Effector memory CD4-positive, alpha-beta T cell (primary cell): ENCODE measurements around the gene ATP12A.

ENCODE experiments used
- DNase-seq, 3 donors: peaks; one replicate each; pipeline ENCODE4 v3.0.0-alpha.2; 2020
- H3K27ac ChIP-seq: 2 replicates; pipeline ENCODE4 v1.7.0; 2013; ENCODE audit warnings: mild to moderate bottlenecking, low read length, moderate library complexity; ENCODE audit not compliant: insufficient read depth, poor library complexity, severe bottlenecking
- H3K27me3 ChIP-seq: replicated peaks from 2 replicates; pipeline ENCODE4 v1.7.0; 2013; ENCODE audit warnings: mild to moderate bottlenecking, low read length; ENCODE audit not compliant: insufficient read depth, control insufficient read depth, poor library complexity, severe bottlenecking
- H3K36me3 ChIP-seq: 2 replicates; pipeline ENCODE4 v1.7.0; 2013; ENCODE audit warnings: mild to moderate bottlenecking, low read length, moderate library complexity; ENCODE audit not compliant: control insufficient read depth, insufficient read depth
- H3K4me1 ChIP-seq: 2 replicates; pipeline ENCODE4 v1.7.0; 2013; ENCODE audit warnings: low read length, mild to moderate bottlenecking; ENCODE audit not compliant: control insufficient read depth, insufficient read depth, poor library complexity, severe bottlenecking
- H3K4me3 ChIP-seq: 2 replicates; pipeline ENCODE4 v1.7.0; 2013; ENCODE audit warnings: low read length, low read depth, mild to moderate bottlenecking; ENCODE audit not compliant: insufficient read depth, poor library complexity, severe bottlenecking
- H3K9me3 ChIP-seq: 2 replicates; pipeline ENCODE4 v1.7.0; 2013; ENCODE audit warnings: mild to moderate bottlenecking, low read length, moderate library complexity; ENCODE audit not compliant: control insufficient read depth

ATP12A gene

DNA sequence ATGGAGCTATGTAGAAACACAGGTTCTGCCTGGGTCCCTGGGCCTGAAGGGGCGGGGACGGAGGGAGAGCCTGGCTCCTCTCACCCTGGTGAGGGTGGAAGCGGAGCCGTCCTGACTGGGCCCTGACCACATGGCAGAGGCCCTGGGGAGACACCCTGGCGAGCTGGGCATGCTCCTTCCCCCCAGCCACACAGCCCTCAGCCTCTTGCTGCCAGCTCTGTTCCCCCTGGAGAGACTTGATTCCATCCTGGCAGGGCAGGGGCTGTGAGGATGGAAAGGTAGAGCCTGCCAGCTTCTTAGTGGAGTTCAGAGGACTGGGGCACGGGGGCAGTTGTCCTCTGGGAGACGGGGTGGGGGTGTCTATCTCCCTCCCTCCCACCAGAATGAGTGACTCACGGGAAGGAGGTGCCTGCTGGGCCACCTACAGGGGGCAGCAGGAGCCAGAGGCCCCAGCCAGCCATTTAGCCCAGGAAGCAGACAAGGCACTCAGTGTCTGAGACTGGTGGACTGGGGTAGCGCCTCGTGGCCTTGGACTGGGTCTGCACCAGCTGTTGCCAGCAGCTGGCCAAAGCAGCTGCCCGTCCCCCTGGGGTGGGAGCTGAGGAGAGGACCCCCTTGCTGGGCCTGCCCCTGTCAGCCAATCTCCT is 60.9 kb downstream of the ATP12A start:
- Histone ChIP-seq H3K27me3 (no peaks in the 10 kb centered on the region), H3K27ac (no peak overlapping the region), H3K4me1 (no peaks in the 10 kb centered on the region), H3K9me3 (no peaks in the 10 kb centered on the region), H3K4me3 (no peak overlapping the region), H3K36me3 (no peaks in the 10 kb centered on the region)
- no peak for DNase-seq

DNA sequence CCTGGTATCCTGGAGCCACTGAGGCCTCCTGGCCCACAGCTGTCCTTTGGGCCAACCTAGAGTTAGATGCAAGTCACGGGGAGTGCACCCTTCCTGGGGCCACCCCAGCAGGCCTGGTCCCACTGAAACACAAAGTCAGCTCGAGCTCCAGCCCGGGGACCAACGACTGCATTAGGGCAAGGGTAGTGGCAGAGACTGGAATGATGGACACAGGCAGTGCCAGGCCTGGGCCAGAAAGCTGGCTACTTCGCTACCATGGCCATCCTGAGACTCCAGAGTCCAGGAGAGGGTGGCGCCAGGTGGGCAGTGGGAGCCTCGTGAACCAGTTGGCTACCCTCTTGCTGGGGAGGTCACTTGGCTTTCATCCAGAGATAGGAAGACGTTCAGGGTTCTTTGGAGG is 61.6 kb downstream of the ATP12A start:
- no peaks in the 10 kb centered on the region for H3K9me3 ChIP-seq
- H3K27ac ChIP-seq, result no peak overlapping the region
- no peak for DNase-seq
- no peak overlapping the region for H3K4me3 ChIP-seq
- H3K4me1 ChIP-seq, result no peaks in the 10 kb centered on the region
- peaks cover 3% of the 10 kb centered on the region for H3K27me3 ChIP-seq
- H3K36me3 ChIP-seq, result no peaks in the 10 kb centered on the region

DNA sequence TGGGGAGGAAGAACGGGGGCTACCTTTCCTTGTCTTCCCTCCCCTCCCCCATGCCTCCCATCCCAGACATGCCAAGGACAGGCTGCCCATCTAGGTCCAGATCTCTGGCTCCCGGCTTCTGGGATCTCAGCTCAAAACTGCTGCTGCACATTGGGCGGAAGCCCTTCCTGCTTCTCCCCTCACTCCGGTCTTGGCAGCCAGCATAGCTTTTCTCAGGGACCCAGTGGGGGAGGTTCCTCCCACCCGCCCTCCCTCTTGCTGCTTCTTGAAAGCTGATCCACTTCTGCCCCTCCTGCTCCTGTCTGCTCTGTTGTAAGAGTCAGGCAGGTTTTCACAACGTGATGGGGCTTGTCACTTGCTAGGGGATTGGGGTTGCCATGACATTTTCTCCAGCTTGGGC is 62.1 kb downstream of the ATP12A start:
- no peaks in the 10 kb centered on the region for H3K9me3 ChIP-seq
- peaks cover 3% of the 10 kb centered on the region for H3K27me3 ChIP-seq
- H3K27ac ChIP-seq, result no peak overlapping the region
- peaks cover 4% of the 10 kb centered on the region for H3K4me1 ChIP-seq
- H3K4me3 ChIP-seq, result no peak overlapping the region
- no peaks in the 10 kb centered on the region for H3K36me3 ChIP-seq
- DNase-seq, result no peak

DNA sequence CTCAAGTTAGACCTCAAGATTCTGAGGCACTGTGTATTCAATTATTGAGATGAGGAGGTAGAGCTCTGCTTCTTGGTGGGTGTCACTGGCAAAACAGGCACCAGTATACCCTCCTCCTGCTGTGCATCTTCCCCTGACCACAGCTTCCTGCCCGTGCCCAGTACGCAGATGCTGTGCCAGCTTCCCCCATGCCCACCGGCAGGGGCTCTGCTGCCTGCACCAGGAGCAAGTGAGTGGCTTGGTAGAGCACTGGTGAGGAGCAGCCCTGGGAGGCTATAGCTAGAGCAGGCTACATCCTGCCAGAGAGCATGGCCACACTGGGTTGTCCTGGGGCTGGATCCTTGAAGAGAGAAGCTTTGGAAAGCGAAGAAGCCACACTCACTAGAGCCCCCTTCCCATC is 62.8 kb downstream of the ATP12A start:
- Histone ChIP-seq H3K36me3 (no peaks in the 10 kb centered on the region), H3K27ac (no peak overlapping the region), H3K4me1 (peaks cover 4% of the 10 kb centered on the region), H3K4me3 (no peak overlapping the region), H3K9me3 (no peaks in the 10 kb centered on the region), H3K27me3 (peaks cover 3% of the 10 kb centered on the region)
- DNase-seq, result no peak

DNA sequence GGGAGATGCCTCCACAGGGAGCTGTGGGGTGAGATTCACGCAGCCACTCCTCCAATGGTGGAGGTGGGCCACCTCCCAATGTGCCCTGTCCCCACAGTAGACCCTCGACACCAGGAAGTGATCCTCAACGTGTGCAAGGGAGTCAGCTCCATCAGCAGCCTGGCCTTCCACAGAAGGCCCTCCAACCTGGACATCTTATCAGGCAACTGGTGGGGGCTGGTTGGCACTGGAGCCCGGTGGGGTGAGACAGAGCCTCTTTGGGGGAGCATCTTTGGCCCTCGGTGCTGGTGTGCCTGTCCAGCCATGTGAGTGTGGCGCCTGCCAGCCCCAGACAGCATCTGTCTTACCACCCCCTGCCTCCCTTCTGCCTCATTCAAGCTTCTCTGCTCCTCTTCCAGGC is 64.0 kb downstream of the ATP12A start:
- H3K4me1 ChIP-seq, result peaks cover 4% of the 10 kb centered on the region
- no peak overlapping the region for H3K27ac ChIP-seq
- H3K27me3 ChIP-seq, result peaks cover 3% of the 10 kb centered on the region
- H3K4me3 ChIP-seq, result no peak overlapping the region
- DNase-seq, result no peak
- no peaks in the 10 kb centered on the region for H3K36me3 ChIP-seq
- H3K9me3 ChIP-seq, result no peaks in the 10 kb centered on the region

DNA sequence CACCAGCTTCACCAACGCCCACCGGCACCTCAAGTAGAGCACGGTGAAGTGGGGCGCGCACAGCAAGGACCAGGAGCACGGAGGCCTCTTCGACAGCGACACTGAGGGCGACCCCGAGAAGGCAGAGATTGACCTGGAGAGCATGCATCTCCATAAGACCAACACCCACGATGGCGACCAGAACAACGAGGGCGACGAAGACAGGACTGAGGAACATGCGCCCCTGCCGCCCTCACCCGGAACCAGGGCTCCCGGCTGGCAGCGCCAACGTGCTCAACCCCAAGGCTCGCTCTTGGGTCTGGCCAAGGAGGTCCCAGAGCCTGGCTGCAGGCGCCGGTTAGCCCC is 65.3 kb downstream of the ATP12A start:
- no peak overlapping the region for H3K4me3 ChIP-seq

DNA sequence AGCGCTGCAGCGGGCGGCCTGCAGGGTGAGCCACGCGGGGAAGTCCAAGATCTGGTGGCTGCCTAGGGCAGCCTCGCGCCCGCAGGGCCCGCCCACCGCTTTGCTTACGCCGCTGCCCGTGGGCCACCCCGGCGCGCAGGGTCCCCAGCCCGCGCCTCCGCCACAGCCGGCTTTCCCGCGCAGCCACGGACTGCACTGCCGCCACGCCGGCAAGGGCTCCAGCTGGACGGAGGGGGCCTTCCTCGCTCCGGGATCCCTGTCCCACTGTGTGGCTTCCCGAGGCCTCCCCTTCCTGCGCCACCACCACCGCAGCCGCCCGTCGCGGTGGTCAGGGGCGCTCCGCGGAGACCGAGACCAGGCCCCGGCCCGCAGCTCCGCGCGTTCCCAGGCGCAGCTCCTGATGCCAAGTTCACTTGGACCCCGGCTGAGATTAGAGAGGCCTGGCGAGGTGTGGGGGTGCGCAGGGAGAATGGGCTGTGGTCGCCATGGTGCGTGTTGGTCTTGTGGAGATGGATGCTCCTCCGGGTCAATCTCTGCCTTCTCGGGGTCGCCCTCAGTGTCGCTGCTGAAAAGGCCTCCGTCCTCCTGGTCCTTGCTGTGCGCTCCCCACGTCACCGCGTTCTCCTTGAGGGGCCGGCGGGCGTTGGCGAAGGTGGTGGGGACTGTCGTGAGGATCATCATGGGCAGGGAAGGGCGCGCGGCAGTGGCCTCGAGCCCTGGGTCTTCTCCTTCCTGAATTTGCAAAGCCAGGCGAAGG is 65.8 kb downstream of the ATP12A start:
- peaks cover 3% of the 10 kb centered on the region for H3K27me3 ChIP-seq
- no peak for DNase-seq

More for the DNA sequence above, 65.3 kb downstream of the ATP12A start:
- H3K27me3 ChIP-seq, result peaks cover 3% of the 10 kb centered on the region
- H3K27ac ChIP-seq, result no peak overlapping the region
- H3K9me3 ChIP-seq, result no peaks in the 10 kb centered on the region
- H3K4me1 ChIP-seq, result peaks cover 4% of the 10 kb centered on the region
- no peak for DNase-seq
- H3K36me3 ChIP-seq, result no peaks in the 10 kb centered on the region

DNA sequence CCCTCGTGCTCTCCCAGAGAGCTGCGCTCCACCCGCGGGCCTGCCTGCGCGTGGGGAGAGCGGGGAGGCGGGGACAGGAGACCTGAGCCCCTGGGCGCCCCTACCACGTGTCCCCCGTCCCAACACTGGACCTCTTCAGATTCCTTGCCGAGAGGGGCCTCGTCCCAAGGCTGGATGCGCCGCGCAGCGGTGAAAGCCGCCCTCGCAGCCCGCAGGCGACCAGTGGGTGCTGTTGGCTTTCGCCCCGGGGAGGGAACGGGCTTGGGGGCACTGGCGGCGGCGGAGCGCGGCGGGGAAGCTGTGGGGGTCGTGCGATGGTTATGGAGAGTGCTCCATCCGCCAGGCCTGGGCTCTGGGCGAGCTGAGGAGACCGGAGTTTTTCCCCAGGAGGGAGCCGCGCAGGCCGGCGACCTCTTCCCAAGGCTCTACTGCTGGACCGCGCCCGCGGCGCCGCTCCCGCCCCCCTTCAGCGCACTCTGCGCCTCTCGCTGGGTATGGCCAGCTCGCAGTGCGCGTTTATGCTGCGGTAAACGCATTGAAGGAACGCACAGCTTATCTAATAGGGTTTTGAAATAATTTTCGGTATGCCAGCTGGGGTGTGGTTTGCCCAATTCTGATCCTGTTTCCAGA is 66.5 kb downstream of the ATP12A start:
- H3K9me3 ChIP-seq, result no peaks in the 10 kb centered on the region
- no peak for DNase-seq
- H3K27ac ChIP-seq, result no peak overlapping the region
- peaks cover 4% of the 10 kb centered on the region for H3K4me1 ChIP-seq
- peaks cover 3% of the 10 kb centered on the region for H3K27me3 ChIP-seq
- H3K36me3 ChIP-seq, result no peaks in the 10 kb centered on the region
- H3K4me3 ChIP-seq, result no peak overlapping the region

More for the DNA sequence above, 65.8 kb downstream of the ATP12A start:
- Histone ChIP-seq H3K27ac (no peak overlapping the region), H3K36me3 (no peaks in the 10 kb centered on the region), H3K9me3 (no peaks in the 10 kb centered on the region), H3K4me1 (peaks cover 4% of the 10 kb centered on the region), H3K4me3 (no peak overlapping the region)

DNA sequence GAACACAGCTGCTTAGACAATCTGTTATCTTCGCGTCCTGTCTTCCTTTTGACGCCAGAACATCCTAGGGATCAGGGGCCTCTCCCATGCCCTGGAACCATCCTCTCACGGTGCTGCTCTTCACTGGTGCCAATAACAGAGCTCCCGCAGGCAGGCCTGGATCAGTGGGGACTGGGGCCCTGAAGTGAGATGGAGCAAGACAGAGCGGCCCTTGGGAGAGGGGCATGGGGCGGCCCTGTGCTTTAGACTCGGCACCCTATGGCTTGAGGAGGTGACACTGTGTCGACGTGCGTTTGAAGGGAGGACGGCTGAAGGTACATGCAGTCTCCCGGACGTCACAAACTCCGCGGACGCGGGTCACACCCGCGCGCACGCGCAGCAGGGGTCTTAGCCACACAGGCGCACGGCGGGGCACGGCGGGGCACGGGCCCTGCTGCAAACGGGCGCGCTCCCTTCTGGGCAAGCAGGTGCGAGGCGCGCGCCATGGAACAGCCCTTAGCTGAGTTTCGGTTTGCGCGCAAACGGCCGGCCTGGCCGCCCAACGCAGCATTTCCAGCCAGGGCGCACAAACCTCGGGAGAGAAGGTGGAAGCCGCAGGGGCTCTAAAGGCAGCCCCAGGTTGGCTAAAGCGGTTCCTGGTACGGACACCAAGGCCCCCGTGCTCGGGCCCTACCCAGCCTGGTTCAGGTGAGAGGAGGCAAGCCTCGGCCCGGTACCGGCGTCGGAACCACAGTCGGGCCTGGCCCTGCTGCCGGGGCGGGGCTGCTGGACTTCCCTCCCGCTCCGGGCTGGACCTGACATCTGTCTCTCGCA is 67.2 kb downstream of the ATP12A start:
- H3K27me3 ChIP-seq, result peaks cover 3% of the 10 kb centered on the region
- DNase-seq, result no peak
- H3K9me3 ChIP-seq, result no peaks in the 10 kb centered on the region
- H3K4me1 ChIP-seq, result peaks cover 4% of the 10 kb centered on the region
- no peak overlapping the region for H3K27ac ChIP-seq
- H3K4me3 ChIP-seq, result no peak overlapping the region
- H3K36me3 ChIP-seq, result no peaks in the 10 kb centered on the region
